IMR-90 (cell line): Measurements from ENCODE around the gene PTGDS. TPM values are rescaled to one million over a fixed set of nuclear protein-coding genes. Genes with fewer than 3 reads are reported as not detected.

ENCODE experiments used
- ATAC-seq: fragments of 200-7000 bp; cut with Tn5 transposase; 2 replicates; pipeline ENCODE4 v1.9.1; 2020; ENCODE audit warnings: low read depth, mild to moderate bottlenecking, moderate library complexity
- BruUV-seq: library from RNA; stranded (reverse); fragments of 400-500 nt; replicated peaks from 2 replicates; lab custom pipeline; 2021; lab: Mats Ljungman, UMichigan
- CTCF ChIA-PET: fragments of 300-600 bp; formaldehyde crosslinking; extraction: SDS; loops from one replicate; lab custom pipeline; 2021; ENCODE audit warnings: antibody characterized with exemption; lab: Yijun Ruan, JAX
- POLR2A ChIA-PET: fragments of 300-600 bp; sonication (Branson Sonifier 250); formaldehyde crosslinking; loops from one replicate; lab custom pipeline; 2022; ENCODE audit warnings: antibody characterized with exemption; ENCODE audit not compliant: unreplicated experiment; lab: Charles Lee
- DNase-seq: peaks from one replicate; pipeline ENCODE4 v3.0.0; 2013
- H2AFZ ChIP-seq: replicated peaks from 2 replicates; pipeline ENCODE3; 2013; ENCODE audit warnings: low read length, mild to moderate bottlenecking; ENCODE audit not compliant: poor library complexity
- H2AK5ac ChIP-seq: 2 replicates; pipeline ENCODE4 v1.6.1; 2013; ENCODE audit warnings: low read depth, low read length, inconsistent platforms
- H2AK9ac ChIP-seq: replicated peaks from 2 replicates; pipeline ENCODE3; 2013; ENCODE audit warnings: mild to moderate bottlenecking, low read depth, low read length, moderate library complexity; ENCODE audit not compliant: poor library complexity
- H2BK120ac ChIP-seq: 2 replicates; pipeline ENCODE4 v1.6.1; 2013; ENCODE audit warnings: low read depth, low read length, inconsistent platforms
- H2BK15ac ChIP-seq: 3 replicates; pipeline ENCODE4 v1.6.1; 2013; ENCODE audit warnings: low read depth, low read length, inconsistent platforms
- H2BK20ac ChIP-seq: 2 replicates; pipeline ENCODE4 v1.6.1; 2013; ENCODE audit warnings: low read depth, mild to moderate bottlenecking, inconsistent platforms, low read length, moderate library complexity
- H2BK5ac ChIP-seq: 2 replicates; pipeline ENCODE4 v1.6.1; 2013; ENCODE audit warnings: mild to moderate bottlenecking, low read depth, low read length, inconsistent platforms; ENCODE audit not compliant: poor library complexity, severe bottlenecking
- H3K14ac ChIP-seq: replicated peaks from 2 replicates; pipeline ENCODE4 v1.6.1; 2013; ENCODE audit warnings: low read depth, low read length, inconsistent platforms
- H3K18ac ChIP-seq: 2 replicates; pipeline ENCODE4 v1.6.1; 2013; ENCODE audit warnings: low read depth, low read length, control low read depth
- H3K23ac ChIP-seq: 2 replicates; pipeline ENCODE4 v1.6.1; 2013; ENCODE audit warnings: low read depth, low read length, inconsistent platforms
- H3K27ac ChIP-seq: 2 replicates; pipeline ENCODE4 v1.5.1; 2013; ENCODE audit warnings: mild to moderate bottlenecking, control low read depth, low read length; ENCODE audit not compliant: insufficient read depth
- H3K27me3 ChIP-seq: 2 replicates; pipeline ENCODE4 v1.6.1; 2013; ENCODE audit warnings: low read length; ENCODE audit not compliant: control insufficient read depth, insufficient read depth
- H3K36me3 ChIP-seq: 2 replicates; pipeline ENCODE4 v1.6.1; 2013; ENCODE audit warnings: low read length, mixed read lengths; ENCODE audit not compliant: control insufficient read depth, insufficient read depth
- H3K4ac ChIP-seq: 2 replicates; pipeline ENCODE4 v1.6.1; 2013; ENCODE audit warnings: low read depth, low read length, inconsistent platforms
- H3K4me1 ChIP-seq: 2 replicates; pipeline ENCODE4 v1.6.1; 2013; ENCODE audit warnings: low read length, mixed read lengths; ENCODE audit not compliant: control insufficient read depth, insufficient read depth
- H3K4me2 ChIP-seq: 2 replicates; pipeline ENCODE4 v1.6.1; 2013; ENCODE audit warnings: low read depth, mild to moderate bottlenecking, control low read depth, low read length, moderate library complexity
- H3K4me3 ChIP-seq: 2 replicates; pipeline ENCODE4 v1.5.1; 2013; ENCODE audit warnings: low read depth, mild to moderate bottlenecking, control low read depth, low read length, moderate library complexity; ENCODE audit not compliant: insufficient read depth
- H3K56ac ChIP-seq: 2 replicates; pipeline ENCODE4 v1.6.1; 2013; ENCODE audit warnings: low read length, inconsistent platforms; ENCODE audit not compliant: insufficient read depth; ENCODE audit errors: extremely low read depth
- H3K79me1 ChIP-seq, 2 experiments: 2 replicates each; pipeline ENCODE4 v1.6.1; 2013; ENCODE audit warnings: low read length in 2 of 2, inconsistent platforms in 1 of 2, low read depth in 1 of 2
- H3K9ac ChIP-seq: 2 replicates; pipeline ENCODE4 v1.6.1; 2013; ENCODE audit warnings: low read depth, low read length, control low read depth
- H3K9me1 ChIP-seq: 2 replicates; pipeline ENCODE4 v1.6.1; 2013; ENCODE audit warnings: low read length, inconsistent platforms; ENCODE audit not compliant: insufficient read depth
- H3K9me3 ChIP-seq: 2 replicates; pipeline ENCODE4 v1.6.1; 2013; ENCODE audit warnings: low read length; ENCODE audit not compliant: control insufficient read depth, insufficient read depth
- H4K20me1 ChIP-seq: 2 replicates; pipeline ENCODE4 v1.6.1; 2013; ENCODE audit warnings: low read length, inconsistent platforms; ENCODE audit not compliant: insufficient read depth
- H4K5ac ChIP-seq: 2 replicates; pipeline ENCODE4 v1.6.1; 2013; ENCODE audit warnings: mild to moderate bottlenecking, low read depth, low read length, control low read depth
- H4K8ac ChIP-seq, 2 experiments: 2 replicates each; pipeline ENCODE4 v1.6.1; 2013; ENCODE audit warnings: low read depth in 2 of 2, low read length in 2 of 2, control low read depth in 1 of 2, inconsistent platforms in 1 of 2
- H4K91ac ChIP-seq: 2 replicates; pipeline ENCODE4 v1.6.1; 2013; ENCODE audit warnings: low read depth, low read length, inconsistent platforms; ENCODE audit not compliant: insufficient read depth
- FOS ChIP-seq: fragments of 150-350 bp; IDR thresholded peaks from 2 replicates; pipeline ENCODE4 v1.6.1; 2016; ENCODE audit warnings: low read depth, low read length
- MXI1 ChIP-seq: IDR thresholded peaks from 2 replicates; pipeline ENCODE4 v1.6.1; 2012; ENCODE audit warnings: low read depth, mild to moderate bottlenecking, low read length, moderate library complexity, borderline replicate concordance
- NFE2L2 ChIP-seq: fragments of 150-350 bp; IDR thresholded peaks from 2 replicates; pipeline ENCODE4 v1.6.1; 2016; ENCODE audit warnings: low read depth, mild to moderate bottlenecking, low read length
- RAD21 ChIP-seq: IDR thresholded peaks from 2 replicates; pipeline ENCODE4 v1.6.1; 2012; ENCODE audit warnings: low read length, improper control_type of control experiment
- SMC3 ChIP-seq: fragments of 150-350 bp; IDR thresholded peaks from 2 replicates; pipeline ENCODE4 v1.6.1; 2016; ENCODE audit warnings: low read depth, mild to moderate bottlenecking, antibody characterized with exemption, low read length, moderate library complexity
- WGBS, 2 experiments: methylation state at CpG; one replicate each; pipeline versions ENCODE4 v1.1.5 to v1.1.7; 2013; ENCODE audit warnings: missing lambda C conversion rate in 2 of 2; ENCODE audit not compliant: insufficient read length in 1 of 2; ENCODE audit errors: extremely low coverage in 2 of 2; 5-methylcytosine and 5-hydroxymethylcytosine counted together
- dilution Hi-C: fragments of 300-500 bp; cut with HindIII; formaldehyde crosslinking; loops from one replicate; pipeline ENCODE4 v1.14.3; 2018; ENCODE audit warnings: low sequenced_read_pairs; ENCODE audit not compliant: unreplicated experiment
- in situ Hi-C: fragments of 300-500 bp; cut with MboI; formaldehyde crosslinking; loops from 3 replicates; pipeline ENCODE4 v1.14.3; 2019; ENCODE audit warnings: low sequenced_read_pairs, inconsistent platforms, mixed read lengths
- intact Hi-C: fragments of 100-400 bp; cut with micrococcal nuclease; formaldehyde crosslinking; loops from 2 replicates; pipeline ENCODE4 v1.10.0; 2022
- polyA plus RNA-seq, 3 experiments: library from polyadenylated mRNA; depleted of rRNA; stranded (reverse); fragments of >200 nt; gene quantifications; 2 replicates each; pipeline ENCODE4 v1.2.3, GENCODE V29; 2012; ENCODE audit warnings: low replicate concordance in 1 of 3
- total RNA-seq: library from RNA; depleted of rRNA; stranded (reverse); fragments of >200 nt; gene quantifications from 2 replicates; pipeline ENCODE4 v1.2.3, GENCODE V29; 2012
- TF ChIP-seq, protein P1 (sequence below): fragments of 150-350 bp; IDR thresholded peaks from 2 replicates; pipeline ENCODE4 v1.6.1; 2017; ENCODE audit warnings: mild to moderate bottlenecking, antibody characterized with exemption, low read length, low read depth
- TF ChIP-seq, protein P2 (sequence below): conservative IDR thresholded peaks from 2 replicates; pipeline ENCODE4 v1.5.1; 2012; ENCODE audit warnings: mild to moderate bottlenecking, low read depth, low read length, improper control_type of control experiment

The PTGDS gene
- total and polyA plus RNA-seq, 2 of the 4 experiments (the other 2 are of a cell fraction): 1.2 TPM; not detected in 1

DNA sequence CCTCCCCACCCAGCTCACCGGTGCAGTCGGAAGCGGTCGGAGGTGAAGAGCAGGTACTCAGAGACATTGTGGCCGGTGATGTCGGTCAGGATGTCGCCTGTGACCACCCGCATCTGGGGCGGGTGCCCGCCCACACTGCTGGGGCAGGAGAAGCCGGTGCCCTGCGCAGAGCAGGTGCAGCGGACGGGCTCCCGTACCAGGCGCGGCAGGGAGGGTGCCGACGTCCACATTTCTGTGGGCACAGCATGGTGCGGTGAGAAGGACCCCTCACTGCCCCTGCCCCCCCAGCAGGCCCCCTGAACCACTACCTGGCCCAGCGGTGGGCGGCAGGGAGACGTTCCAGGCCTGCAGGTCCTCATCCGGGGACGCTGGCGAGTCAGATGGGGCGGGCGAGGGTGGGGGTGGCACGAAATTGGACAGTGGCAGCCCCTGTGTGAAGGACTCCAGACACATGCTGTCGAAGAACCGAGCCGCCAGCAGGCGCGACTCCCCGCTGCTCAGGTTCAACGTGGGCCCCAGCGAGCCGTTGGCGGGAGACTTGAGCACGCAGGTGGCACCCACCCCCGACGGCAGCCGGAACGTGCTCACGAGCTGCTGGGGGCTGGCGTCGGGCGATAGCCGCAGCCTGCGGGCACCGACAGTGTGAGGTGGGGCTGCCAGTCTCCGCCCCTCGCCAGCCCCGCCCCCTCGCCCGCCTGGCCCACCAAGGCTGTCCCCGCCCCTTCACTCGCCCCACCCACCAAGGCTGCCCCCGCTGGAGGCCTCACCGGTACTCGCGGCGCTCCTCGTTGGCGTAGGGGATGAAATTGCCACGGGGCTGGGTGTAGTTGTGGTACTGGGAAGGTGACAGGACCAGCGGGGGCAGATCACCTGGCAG is 35.6 kb downstream of the PTGDS start:
- no peak overlapping the region for H3K14ac ChIP-seq
- no peak overlapping the region for H3K18ac ChIP-seq
- H2AFZ ChIP-seq: no peak overlapping the region
- ATAC-seq: no peak
- H2AK9ac ChIP-seq: peak overlapping the region; percentile 28
- no peak for DNase-seq
- no peak overlapping the region for H2AK5ac ChIP-seq
- H2BK120ac ChIP-seq: no peak overlapping the region
- no peaks in the 10 kb centered on the region for H4K20me1 ChIP-seq
- no peak overlapping the region for H2BK20ac ChIP-seq
- BruUV-seq: TSS peak; percentile 31
- no peaks in the 10 kb centered on the region for H3K9me1 ChIP-seq
- in situ Hi-C loops: no loop called here
- H3K9ac ChIP-seq: no peak overlapping the region
- 90% methylated on average over 18 of the region's 67 CpGs; no CpG with 5 or more reads in 1 of the 2 experiments for WGBS, 2 experiments
- POLR2A ChIA-PET: no interaction called here
- H3K4me3 ChIP-seq: no peak overlapping the region
- H4K8ac ChIP-seq: no peak overlapping the region
- no peaks in the 10 kb centered on the region for H3K79me1 ChIP-seq
- no peak overlapping the region for H4K91ac ChIP-seq
- H3K56ac ChIP-seq: no peak overlapping the region
- H3K27me3 ChIP-seq: no peaks in the 10 kb centered on the region
- TF ChIP-seq FOS (no peak), RAD21 (no peak), NFE2L2 (no peak), SMC3 (no peak), MXI1 (no peak)
- TF ChIP-seq, protein P1, sequence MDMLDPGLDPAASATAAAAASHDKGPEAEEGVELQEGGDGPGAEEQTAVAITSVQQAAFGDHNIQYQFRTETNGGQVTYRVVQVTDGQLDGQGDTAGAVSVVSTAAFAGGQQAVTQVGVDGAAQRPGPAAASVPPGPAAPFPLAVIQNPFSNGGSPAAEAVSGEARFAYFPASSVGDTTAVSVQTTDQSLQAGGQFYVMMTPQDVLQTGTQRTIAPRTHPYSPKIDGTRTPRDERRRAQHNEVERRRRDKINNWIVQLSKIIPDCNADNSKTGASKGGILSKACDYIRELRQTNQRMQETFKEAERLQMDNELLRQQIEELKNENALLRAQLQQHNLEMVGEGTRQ: no peak
- TF ChIP-seq, protein P2, sequence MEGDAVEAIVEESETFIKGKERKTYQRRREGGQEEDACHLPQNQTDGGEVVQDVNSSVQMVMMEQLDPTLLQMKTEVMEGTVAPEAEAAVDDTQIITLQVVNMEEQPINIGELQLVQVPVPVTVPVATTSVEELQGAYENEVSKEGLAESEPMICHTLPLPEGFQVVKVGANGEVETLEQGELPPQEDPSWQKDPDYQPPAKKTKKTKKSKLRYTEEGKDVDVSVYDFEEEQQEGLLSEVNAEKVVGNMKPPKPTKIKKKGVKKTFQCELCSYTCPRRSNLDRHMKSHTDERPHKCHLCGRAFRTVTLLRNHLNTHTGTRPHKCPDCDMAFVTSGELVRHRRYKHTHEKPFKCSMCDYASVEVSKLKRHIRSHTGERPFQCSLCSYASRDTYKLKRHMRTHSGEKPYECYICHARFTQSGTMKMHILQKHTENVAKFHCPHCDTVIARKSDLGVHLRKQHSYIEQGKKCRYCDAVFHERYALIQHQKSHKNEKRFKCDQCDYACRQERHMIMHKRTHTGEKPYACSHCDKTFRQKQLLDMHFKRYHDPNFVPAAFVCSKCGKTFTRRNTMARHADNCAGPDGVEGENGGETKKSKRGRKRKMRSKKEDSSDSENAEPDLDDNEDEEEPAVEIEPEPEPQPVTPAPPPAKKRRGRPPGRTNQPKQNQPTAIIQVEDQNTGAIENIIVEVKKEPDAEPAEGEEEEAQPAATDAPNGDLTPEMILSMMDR: no peak
- H3K9me3 ChIP-seq: no peaks in the 10 kb centered on the region
- no peak overlapping the region for H3K4me2 ChIP-seq
- CTCF ChIA-PET: no interaction called here
- intact Hi-C loops: no loop called here
- H3K27ac ChIP-seq: no peak overlapping the region
- H3K4ac ChIP-seq: no peak overlapping the region
- no peak overlapping the region for H4K5ac ChIP-seq
- H3K36me3 ChIP-seq: peaks cover 49% of the 10 kb centered on the region
- dilution Hi-C loops: no loop called here
- no peak overlapping the region for H2BK5ac ChIP-seq
- H2BK15ac ChIP-seq: no peak overlapping the region
- no peak overlapping the region for H3K23ac ChIP-seq
- H3K4me1 ChIP-seq: no peaks in the 10 kb centered on the region
